Measurements from ENCODE around the gene ATP11C. TPM values are rescaled to one million over a fixed set of nuclear protein-coding genes. Genes with fewer than 3 reads are reported as not detected.

The ATP11C gene
- total RNA-seq, 4 donors from 2014 or later: 23.5 to 41.8 (median 32.5) TPM

DNA sequence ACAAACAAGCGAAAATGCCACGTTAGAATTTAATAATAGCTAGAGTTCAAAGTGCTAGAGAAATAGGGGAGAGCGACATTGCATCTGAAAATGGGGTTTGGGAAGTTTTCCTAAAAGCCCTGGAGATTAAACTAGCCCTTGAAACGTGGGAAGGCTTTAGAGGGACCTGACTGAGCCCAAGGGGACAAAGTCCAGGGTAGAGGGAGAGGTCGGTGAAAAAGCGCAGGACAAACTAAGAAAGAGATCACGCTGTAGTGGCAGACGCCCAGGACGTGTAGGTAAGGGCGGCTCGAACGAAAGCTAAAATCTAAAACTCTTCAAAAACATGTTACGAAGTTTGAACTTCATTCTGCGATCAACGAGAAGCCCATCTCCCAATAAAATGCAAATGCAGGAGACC, 1.1 kb upstream of the ATP11C start:
- TF ChIP-seq, protein P1, sequence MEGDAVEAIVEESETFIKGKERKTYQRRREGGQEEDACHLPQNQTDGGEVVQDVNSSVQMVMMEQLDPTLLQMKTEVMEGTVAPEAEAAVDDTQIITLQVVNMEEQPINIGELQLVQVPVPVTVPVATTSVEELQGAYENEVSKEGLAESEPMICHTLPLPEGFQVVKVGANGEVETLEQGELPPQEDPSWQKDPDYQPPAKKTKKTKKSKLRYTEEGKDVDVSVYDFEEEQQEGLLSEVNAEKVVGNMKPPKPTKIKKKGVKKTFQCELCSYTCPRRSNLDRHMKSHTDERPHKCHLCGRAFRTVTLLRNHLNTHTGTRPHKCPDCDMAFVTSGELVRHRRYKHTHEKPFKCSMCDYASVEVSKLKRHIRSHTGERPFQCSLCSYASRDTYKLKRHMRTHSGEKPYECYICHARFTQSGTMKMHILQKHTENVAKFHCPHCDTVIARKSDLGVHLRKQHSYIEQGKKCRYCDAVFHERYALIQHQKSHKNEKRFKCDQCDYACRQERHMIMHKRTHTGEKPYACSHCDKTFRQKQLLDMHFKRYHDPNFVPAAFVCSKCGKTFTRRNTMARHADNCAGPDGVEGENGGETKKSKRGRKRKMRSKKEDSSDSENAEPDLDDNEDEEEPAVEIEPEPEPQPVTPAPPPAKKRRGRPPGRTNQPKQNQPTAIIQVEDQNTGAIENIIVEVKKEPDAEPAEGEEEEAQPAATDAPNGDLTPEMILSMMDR (IDR thresholded peaks at IDR 0.05): no peak
- DNase-seq (ENCODE audit: low spot score) (no peak), ATAC-seq (ENCODE audit: low FRiP score) (no peak)

DNA sequence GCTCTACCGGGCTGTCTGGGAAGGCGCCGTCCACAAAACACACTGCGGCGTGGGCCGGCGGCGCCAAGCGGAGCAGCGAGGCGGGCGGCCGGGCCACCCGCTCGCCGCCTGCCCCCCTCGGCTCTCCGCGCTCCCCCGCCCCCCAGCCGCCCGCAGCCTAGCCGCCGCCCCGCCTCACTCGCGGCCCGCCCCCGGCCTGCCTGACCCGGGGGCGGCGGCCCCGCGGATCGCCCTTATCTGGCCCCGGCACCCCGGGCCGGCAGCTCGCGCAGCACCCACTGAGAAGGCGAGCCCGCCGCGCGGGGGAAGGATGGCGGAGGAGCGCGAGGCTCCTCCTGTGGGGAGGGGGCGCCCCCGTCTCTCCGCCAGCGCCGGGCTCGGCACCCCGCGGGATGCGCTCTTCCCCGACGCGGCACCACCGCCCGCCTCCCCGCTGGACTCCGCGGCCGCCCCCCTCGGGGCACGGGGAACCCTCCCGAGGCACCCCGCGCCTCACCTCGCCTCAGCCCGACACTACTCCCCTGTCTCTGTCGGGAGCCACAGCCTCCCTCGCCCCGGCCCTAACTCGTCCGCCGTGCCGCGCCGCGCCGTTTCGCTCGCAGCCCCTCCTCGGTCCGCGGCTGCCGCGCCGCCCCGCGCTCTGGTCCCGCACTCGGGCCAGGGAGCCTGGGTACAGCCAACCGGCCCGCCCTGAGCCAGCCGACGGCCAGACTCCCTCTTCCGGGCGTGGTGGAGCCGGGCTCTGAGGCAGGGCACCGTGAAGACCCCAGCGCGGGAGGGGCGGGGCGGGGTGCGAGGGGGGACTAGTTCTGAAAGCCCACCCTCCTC, 566 bp downstream of the ATP11C start:
- DNase-seq (ENCODE audit: low spot score): no peak

DNA sequence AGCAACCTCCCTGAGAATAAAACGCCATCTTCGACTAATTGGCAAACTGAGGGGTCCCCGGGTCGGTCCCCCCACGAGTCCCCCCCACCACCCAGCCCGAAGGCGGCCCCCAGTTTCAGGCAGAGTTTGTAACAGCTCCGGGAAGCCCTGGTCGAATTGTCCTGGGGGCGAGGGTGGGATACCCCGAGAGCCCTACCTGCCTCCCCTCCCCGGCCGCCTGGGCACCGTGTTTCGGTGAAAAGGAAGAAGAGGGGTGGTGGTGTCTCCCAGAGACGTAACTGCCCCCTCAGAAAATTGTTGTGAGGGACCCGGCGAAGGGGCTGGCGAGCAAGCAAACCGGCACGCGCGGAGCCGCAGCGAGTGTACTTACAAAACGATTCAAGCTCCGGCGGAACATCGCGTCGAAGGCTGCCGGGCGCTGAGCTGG, 1.2 kb downstream of the ATP11C start:
- DNase-seq (ENCODE audit: low spot score): no peak
- TF ChIP-seq, protein P1 (IDR thresholded peaks at IDR 0.05): no peak

More for the DNA sequence above, 566 bp downstream of the ATP11C start:
- TF ChIP-seq, protein P1 (IDR thresholded peaks at IDR 0.05): no peak
- peak; percentile 58 for ATAC-seq (ENCODE audit: low FRiP score)

GRCh38 chrX:139930916-139931645, 1.8 kb downstream of the ATP11C start:
- ATAC-seq (ENCODE audit: low FRiP score) (no peak), DNase-seq (ENCODE audit: low spot score) (no peak)
- TF ChIP-seq, protein P1 (IDR thresholded peaks at IDR 0.05): no peak

More for the DNA sequence above, 1.2 kb downstream of the ATP11C start:
- ATAC-seq (ENCODE audit: low FRiP score): no peak

DNA sequence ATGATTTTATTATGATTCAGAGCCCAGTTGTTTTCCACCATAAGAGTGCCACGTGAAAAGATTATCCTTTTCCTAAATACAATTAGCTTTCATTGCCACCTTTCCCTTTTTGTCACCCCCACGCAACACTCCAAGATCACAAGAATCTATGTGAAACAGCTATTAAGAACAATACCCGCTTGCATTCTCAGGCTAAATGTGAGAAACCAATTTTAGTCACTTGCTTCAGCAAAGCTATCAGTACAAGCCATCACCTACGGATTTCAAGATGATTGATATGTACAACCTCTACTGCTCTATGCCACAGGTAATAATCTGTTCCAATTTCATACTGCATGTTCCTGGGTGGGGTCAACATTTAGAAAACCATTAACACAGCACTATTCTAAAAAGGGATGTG, 2.5 kb downstream of the ATP11C start:
- TF ChIP-seq, protein P1 (IDR thresholded peaks at IDR 0.05): no peak
- DNase-seq (ENCODE audit: low spot score) (no peak), ATAC-seq (ENCODE audit: low FRiP score) (no peak)

DNA sequence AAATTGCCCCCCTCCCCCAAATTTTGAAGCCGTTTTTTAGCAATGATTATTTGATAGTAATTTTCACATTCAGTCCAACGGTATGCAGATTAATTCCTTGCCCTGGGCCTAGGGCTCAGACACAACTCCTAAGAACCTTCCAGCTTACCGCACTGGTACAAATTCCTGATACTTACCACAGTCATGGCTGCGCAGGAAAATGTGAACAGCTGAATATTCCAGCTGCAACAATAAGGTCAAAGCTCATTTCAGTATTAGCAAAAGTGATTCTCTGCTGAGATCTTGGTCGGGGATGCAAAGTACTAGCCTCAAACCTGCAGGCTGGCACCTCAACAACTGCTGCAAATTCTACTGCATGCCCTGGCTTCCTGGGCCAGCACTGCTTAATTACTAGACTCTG, 3.0 kb downstream of the ATP11C start:
- TF ChIP-seq, protein P1 (IDR thresholded peaks at IDR 0.05): no peak
- no peak for DNase-seq (ENCODE audit: low spot score)

More for the DNA sequence above, 3.0 kb downstream of the ATP11C start:
- no peak for ATAC-seq (ENCODE audit: low FRiP score)
